Heart left ventricle (tissue), 13 donors: Measurements from ENCODE around the gene WDR93.

ENCODE experiments used
- POLR2A ChIP-seq, 2 donors: fragments of 450-650 bp; IDR thresholded peaks; one replicate each; pipeline ENCODE4 v1.6.1; 2017; ENCODE audit warnings: antibody characterized with exemption in 2 of 2, mild to moderate bottlenecking in 2 of 2, moderate library complexity in 2 of 2
- TF ChIP-seq, protein P1 (sequence below), 12 donors: fragments of 200-600 bp; sonication (generic) in 4 of 12; IDR thresholded peaks; one replicate each; pipeline versions ENCODE4 v1.5.0 to v1.8.0; 2018 to 2022; ENCODE audit warnings: antibody characterized with exemption in 12 of 12, mild to moderate bottlenecking in 5 of 12
- donor health status: ischemic (EF 13 %, LVEDD 7.1; RV severe dilation, severe dysfunction).
- donor health status: DM: no; HTN: yes; CAD: no.
- donor health status: DM: no; HTN: no; CAD: no.
- donor health status: ischemic (EF 25% LVEDD 6.9; RV normal size, moderate dysfunction).
- donor health status: ischemic (EF 25% LVEDD 5.7; RV mildly dilated, moderate dysfunction).
- donor health status: ischemic (EF 35%, LVEDD 5.7; RV mildly dilated, moderate dysfunction).
- donor health status: nonischemic (EF 11% LVEDD 7.7; RV severe dilation, severe dysfunction).
- donor health status: DM: yes; HTN: yes; CAD: no.
- donor health status: PGD.
- donor health status: ischemic (EF 29% LVEDD 5.4; RV normal size, mild dysfunction).
- donor health status: nonischemic (EF 23%, LVEDD 6.1; RV moderate dilation, normal function).

DNA sequence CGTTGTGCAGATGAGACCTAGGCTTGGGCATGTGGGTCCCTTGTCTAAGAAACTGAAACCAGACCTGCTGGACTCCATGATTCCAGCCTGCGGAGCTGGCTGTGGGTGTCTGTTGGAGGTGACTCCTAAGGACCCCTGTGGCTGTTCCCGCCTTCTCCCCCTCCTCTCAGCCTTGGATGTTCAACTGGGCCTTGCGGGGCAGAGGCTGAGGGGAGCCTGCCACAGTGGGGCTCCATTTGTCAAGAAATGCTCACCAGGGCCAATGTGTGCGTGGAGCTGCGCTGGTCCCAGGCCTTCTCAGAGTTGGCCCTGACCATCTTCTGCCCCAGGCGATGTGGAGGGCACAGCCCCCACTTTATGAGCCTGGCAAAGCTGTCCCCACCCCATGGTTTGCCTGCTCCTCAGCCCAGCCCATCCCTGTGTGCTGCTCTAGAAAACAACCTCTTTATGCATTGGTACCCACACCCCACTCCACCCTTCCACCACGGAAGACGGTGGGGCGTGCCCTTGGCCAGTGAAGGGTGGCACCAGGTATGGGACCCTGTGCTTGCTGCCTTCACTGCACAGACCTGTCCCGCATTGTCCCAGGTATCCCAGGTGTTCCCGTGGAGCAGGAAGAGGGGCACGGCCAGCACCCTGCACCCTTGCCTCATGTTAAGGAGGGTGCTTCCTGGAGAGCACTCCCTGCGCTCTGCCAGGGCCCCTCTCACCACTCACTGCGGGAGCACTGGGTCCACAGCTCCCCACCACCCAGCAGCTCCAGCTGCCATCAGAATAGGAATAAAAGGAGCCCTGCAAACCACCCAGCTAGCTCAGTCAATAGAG, 93.5 kb downstream of the WDR93 start:
- TF ChIP-seq, protein P1, sequence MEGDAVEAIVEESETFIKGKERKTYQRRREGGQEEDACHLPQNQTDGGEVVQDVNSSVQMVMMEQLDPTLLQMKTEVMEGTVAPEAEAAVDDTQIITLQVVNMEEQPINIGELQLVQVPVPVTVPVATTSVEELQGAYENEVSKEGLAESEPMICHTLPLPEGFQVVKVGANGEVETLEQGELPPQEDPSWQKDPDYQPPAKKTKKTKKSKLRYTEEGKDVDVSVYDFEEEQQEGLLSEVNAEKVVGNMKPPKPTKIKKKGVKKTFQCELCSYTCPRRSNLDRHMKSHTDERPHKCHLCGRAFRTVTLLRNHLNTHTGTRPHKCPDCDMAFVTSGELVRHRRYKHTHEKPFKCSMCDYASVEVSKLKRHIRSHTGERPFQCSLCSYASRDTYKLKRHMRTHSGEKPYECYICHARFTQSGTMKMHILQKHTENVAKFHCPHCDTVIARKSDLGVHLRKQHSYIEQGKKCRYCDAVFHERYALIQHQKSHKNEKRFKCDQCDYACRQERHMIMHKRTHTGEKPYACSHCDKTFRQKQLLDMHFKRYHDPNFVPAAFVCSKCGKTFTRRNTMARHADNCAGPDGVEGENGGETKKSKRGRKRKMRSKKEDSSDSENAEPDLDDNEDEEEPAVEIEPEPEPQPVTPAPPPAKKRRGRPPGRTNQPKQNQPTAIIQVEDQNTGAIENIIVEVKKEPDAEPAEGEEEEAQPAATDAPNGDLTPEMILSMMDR (IDR thresholded peaks at IDR 0.05), result no peak
- no peak for TF ChIP-seq POLR2A (IDR thresholded peaks at IDR 0.05)
